ENCODE measurements around the gene C1QA.
"Not testable (repeated sequence)": the region's sequence is repeated elsewhere in the genome, so short reads cannot be mapped to it uniquely, and the experiment has no call there.

Gene C1QA

DNA sequence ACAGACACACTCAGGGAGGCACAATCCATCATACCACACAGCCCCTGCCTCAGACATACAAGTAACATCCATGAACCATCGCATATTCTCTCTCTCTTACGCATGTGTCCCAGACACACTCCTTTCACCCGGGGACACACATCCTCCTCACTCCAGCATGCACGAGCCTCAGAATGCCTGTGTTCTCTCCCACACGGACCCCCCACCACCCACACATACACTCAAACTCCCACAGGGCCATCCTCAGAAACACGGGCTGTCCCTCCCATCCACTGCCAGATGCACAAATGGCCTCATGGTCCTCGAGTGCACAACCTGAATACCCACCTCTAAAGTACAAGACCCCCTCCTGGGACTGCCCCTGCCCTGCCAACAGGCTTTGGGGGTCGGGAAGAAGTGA lies 4.8 kb downstream of the C1QA start:
- DNase-seq (ENCODE audit: low spot score), result no peak

DNA sequence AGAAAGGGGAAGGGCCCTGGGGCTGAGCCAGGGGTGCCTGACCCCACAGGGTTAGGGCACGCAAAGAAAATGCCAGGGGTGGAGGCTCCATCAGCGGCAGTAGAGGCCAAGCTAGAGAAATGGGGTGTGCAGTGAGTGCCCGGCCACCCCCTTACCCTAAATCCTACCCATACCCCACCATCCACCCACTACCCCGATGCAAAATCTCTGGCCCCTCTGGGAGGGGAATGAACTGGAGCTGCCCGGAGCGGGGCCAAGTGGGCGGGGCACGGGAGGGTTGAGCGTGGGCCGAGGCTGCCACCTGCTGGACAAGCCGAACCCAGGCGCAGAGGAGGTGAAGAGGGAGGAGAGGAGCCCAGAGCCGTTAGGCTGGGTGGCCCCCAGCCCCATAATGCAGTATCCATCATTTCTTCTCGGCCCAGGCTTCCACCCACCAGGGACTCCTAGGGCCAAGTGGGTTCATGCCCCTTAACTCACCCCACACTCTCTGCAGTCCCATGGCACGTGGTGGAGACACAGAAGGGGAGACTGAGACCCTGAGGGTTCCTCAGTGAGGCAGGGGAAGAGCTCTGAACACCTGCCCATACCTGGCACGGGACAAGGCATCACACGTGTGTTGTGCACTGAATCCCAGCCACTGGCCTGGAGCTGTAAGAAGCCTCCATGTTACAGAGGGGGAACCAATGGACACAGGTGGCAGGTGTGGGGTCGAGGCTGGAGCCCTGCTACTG lies 5.6 kb downstream of the C1QA start:
- peak; percentile 39 for DNase-seq (ENCODE audit: low spot score)

DNA sequence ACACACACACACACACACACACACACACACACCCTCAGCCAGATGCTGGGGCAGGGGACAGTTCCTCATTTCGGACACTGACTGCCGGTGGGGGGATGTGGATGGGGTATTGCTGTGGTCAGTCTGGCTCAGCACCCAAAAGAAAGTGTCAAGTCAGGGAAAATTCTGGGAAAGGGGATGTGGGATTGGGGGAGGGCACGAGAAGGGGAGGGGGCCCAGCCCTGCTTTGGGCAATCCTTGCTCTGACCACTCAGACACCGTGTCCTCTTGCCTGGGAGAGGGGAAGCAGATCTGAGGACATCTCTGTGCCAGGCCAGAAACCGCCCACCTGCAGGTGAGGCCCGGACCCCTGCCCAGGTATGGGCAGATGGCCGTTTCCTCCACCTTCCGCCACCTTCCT lies 7.0 kb downstream of the C1QA start, which contains the start of gene C1QC:
TSS of gene C1QC (plus strand) at position 253 of the 400 bp plus-strand sequence. CDS start 391 bp downstream, outside the sequence.
- DNase-seq (ENCODE audit: low spot score), result no peak

DNA sequence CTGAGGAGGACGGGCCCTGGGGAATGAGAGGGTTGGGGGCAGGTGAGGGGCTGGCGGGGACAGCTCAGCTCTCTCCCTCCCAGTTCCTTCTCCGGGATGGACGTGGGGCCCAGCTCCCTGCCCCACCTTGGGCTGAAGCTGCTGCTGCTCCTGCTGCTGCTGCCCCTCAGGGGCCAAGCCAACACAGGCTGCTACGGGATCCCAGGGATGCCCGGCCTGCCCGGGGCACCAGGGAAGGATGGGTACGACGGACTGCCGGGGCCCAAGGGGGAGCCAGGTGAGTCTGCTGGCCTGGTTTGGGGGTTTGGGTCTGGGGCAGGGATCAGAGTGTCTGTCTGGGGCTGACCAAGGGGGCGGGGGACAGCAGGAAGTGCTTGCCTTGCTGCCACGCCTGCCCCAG lies 7.5 kb downstream of the C1QA start:
- DNase-seq (ENCODE audit: low spot score), result no peak

DNA sequence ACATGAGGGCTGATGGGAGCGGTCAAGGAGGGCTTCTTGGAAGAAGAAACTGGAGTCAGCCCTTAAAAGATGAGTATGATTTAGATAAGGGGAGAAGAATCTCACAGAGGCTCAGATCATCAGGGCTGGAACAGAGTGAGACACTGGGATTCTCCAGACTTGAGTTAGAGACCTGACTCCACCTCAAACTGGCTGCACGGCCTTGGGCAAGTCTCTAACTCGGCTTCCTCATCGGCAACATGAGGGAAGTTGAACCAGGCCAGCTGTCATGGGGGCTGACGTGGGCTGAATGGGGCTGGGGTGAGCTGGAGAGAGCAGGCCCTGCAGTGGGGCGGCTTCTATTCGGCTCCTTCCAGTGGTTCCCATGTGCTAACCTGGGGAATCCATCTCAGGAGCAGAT lies 9.5 kb downstream of the C1QA start:
- no peak for DNase-seq (ENCODE audit: low spot score)

DNA sequence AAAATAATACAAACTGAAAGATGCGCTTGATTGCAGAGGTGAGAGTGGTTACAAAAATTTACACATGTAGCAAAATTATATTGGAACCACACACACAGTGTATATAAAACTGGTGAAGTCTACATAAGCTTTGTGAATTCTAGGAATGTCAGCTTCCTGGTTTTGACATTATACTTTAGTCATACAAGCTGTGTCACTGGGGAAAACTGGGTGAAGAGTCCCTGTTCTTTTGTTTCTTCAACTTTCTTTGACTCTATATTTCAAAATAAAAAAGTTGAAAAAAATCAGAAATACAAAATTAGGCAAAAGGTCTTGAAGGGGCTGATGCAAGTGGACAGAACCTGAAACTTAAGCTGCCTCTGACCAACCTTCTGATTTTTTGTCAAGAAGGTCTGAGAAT lies 10.0 kb downstream of the C1QA start:
- DNase-seq (ENCODE audit: low spot score), result no peak

DNA sequence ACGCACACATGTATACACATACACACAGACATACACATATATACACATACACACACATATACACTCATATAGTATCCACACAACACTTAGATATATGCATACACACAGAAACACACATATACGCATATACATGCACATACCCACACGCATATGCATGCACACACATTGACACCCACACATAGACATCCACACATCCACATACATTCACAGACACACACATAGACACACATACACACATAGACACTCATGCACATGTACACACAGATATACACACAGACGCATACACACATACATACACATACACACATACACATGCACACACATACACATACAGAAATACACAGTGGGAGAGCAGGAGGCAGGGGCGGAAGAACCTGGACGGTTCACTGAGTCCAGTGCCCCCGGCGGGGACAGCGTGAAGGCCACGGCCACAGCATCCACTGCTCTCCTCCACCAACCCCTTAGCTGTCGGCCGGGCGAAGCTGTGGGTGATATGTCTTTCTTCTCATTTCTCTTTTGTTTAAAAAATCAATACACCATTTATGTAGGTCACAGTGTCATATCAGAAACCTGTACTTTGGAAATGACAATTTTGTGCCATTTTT lies 13.8 kb downstream of the C1QA start:
- DNase-seq (ENCODE audit: low spot score), result no peak

DNA sequence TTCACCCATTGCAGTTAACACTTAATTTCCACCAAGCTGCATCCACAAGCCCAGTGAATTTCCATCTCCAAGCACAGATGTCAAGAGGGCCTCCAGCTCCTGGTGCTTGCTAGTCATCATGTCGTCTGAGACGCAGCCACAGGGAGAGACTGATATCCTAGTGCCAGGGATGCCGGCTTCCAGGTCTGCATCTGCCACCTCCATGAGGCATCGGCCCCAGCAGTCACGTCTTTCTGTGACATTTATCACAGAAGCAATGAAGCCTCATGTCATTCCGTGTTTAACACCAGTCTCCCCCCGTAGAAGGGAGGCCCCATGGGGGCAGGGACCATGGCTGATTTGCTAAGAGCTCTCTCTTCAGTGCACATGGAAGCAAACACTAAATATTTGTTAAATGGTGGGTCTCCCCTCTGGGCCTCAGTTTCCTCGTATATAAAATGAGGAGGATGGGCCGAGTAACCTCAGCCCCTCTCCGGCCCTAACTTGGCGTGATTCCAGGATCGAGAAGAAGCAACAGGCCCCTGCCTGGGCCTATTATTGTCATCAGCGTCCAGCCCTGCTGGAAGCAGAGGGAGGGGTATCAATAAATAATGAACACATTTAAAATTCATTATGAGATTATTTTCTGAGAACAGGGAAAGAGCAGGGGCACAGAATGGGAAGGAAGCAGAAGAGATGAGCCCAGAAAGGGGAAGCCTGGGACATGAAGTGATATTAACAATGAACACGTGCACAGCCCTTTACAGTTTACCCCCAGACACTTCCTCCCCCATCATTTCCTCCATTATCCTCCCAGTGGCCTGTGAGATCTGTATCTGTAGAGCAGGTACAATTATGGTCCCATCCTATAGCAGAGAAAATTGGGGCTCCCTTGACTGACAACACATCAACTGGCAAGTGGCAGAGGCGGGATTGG lies 15.8 kb downstream of the C1QA start:
- DNase-seq (ENCODE audit: low spot score), result no peak

DNA sequence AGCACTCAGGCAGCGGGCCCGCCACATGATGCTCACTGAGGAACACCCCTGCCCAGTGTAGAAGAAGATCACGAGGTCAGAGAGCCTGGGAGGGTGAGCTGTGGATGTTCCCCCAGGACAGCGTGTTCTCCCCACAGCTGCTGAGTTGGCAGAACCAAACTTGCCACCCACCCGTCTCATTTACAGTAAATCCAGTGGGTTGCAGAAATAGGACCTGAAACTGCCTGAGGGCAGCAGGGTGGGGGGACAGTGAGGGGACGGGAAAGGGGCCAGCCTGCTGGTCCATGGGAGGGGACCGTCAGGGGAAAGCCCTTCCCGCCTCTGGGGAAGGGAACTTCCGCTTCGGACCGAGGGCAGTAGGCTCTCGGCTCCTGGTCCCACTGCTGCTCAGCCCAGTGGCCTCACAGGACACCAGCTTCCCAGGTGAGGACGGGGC lies 16.5 kb downstream of the C1QA start, which contains the start of gene C1QB:
TSS of gene C1QB (plus strand) at position 356 of the 436 bp plus-strand sequence. CDS start 6,227 bp downstream, outside the sequence.
- no peak for DNase-seq (ENCODE audit: low spot score)

DNA sequence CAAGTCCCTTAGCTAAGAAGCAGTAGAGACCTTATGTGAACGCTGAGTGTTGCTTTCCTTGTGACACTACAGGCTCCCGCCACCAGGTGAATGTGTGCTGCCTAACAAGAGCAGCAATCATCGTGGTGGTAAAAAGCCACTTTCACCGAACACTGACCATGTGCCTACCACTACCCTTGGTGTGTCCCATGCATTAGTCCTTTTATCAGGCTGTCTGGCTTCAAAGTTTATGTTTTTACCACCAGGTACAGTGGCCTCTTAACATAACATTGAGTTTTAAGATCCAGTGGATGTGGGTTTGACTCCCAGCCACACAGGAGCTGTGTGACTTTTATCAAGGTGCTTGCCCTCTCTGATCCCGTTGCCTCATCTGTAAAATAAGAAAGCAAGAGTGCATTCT lies 18.3 kb downstream of the C1QA start:
- no peak for DNase-seq (ENCODE audit: low spot score)

DNA sequence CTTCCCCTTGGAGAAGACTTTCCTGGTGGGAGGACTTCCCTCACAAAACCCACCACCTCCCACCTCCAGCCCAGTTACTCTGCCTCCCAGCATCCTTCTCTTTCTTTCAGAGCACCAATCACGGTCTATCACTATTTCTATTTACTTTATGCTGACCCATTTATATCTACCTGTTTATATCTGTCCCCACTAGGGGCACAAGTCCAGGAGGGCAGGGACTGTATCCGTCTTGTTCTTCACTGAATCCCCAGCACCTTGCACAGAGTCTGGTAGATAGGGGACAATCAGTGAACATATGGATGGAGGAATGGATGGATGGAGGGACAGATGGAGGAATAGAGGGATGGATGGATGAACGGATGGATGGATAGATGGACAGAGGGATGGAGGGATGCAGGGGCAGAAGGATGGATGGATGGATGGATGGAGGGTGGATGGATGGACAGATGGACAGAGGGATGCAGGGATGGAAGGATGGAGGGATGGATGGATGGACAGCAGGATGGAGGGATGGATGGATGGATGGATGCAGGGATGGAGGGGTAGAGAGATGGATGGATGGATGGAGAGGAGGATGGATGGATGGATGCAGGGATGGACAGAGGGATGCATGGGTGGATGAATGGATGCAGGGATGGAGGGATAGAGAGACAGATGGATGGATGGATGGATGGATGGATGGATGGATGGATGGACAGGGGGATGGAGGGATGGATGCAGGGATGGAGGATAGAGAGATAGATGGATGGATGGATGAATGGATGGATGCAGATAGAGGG lies 22.1 kb downstream of the C1QA start:
- no peak for DNase-seq (ENCODE audit: low spot score)

DNA sequence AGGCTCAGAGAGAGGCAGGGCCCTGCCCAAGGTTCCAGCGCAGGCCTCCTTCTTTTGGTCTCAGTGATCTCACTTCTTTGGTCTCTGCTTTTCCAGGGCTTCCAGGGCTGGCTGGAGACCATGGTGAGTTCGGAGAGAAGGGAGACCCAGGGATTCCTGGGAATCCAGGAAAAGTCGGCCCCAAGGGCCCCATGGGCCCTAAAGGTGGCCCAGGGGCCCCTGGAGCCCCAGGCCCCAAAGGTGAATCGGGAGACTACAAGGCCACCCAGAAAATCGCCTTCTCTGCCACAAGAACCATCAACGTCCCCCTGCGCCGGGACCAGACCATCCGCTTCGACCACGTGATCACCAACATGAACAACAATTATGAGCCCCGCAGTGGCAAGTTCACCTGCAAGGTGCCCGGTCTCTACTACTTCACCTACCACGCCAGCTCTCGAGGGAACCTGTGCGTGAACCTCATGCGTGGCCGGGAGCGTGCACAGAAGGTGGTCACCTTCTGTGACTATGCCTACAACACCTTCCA lies 24.4 kb downstream of the C1QA start:
- no peak for DNase-seq (ENCODE audit: low spot score)

DNA sequence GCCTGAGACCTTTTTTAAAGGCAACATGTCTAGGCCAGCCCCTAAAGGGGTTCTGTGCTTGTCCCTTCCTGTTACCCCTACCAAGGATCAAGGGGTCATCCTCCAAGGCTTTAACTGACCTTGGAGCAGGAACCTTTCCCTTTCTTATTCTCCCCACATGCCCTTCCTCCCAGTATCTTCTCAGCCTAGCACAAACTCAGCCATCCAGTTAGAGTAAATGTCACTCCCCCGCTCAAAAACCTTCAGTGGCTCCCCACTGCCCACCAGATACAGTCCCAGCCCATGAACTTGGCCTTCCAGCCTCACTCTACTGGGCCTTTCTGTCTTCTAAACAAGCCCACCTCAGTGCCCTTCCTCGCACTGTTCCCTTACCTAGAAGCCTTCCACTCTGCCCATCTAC lies 25.5 kb downstream of the C1QA start:
- no peak for DNase-seq (ENCODE audit: low spot score)

DNA sequence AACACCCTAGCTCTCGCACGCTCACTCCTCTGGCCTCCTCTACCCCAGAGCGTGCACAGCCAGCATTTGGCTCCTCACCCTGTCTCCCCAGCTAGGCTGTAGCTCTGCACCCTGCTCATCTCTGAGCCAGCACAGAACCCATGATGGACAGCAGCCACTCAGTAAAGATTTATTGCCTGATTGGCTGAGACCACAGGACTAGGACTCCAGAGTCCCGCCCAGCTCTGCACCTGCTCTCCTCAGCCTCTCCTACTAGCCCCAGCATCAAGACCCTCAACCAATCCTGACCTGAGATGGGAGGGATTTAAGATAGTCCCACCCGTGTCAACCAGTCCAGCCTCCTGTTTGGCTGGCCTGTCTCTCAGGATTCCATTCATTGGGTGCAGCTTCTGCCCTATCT lies 25.9 kb downstream of the C1QA start:
- no peak for DNase-seq (ENCODE audit: low spot score)

DNA sequence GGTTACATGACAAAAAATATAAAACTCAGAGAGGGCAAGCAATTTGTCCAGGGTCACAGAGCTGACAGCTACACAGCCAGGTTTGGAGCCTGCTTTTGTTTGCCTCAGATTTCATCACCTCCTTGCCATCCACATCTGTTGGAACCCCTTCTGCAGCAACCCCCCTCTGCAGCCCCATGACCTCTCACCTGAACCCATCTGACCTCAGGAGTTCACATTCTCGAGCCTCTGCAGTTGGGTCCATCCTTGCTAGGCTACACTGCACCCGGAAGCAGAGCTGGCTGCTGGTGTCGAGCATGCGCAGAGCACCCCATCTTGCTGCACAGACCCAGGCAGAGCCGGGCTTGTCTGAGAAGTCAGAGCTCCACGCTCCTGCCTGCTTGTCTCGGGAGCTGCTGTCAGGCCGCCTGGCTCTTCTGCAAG lies 26.6 kb downstream of the C1QA start:
- DNase-seq (ENCODE audit: low spot score), result no peak

DNA sequence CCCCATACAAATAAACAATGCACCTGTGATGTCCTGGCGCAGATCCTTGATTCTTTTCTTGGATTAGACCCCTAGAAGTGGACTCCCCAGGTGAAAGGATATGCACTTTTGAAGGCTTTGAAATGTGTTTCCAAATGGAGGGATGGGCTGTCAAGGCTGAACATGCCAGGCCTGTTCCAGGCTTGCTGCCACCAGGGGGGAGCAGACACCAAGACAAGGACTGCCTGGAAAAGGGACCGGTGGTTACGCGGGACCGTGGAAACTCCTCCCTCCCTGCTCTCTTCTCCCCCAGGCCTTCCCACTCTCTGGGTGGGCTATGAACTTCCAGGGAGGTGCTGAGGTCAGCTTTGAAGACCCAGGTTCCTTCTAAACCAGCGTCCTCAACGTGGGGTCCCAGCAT lies 29.3 kb downstream of the C1QA start:
- DNase-seq (ENCODE audit: low spot score), result no peak

DNA sequence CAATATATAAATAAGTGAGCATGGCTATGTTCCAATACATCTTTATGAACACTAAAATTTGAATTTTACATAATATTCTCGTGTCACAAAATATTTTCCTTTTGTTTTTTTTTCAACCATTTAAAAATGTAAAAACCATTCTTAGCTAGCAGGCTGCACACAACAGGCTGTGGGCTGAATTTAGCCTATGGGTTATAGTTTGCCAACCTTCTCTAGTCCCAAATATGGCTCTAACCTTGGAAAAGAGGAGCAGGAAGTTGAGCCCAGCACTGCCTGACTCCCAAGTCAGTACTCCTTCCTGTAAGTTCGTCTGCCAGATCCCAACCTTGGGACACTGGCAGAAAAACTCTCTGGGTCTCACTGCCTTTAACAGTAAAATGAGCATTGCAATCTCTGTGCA lies 30.0 kb downstream of the C1QA start:
- DNase-seq (ENCODE audit: low spot score), result no peak

DNA sequence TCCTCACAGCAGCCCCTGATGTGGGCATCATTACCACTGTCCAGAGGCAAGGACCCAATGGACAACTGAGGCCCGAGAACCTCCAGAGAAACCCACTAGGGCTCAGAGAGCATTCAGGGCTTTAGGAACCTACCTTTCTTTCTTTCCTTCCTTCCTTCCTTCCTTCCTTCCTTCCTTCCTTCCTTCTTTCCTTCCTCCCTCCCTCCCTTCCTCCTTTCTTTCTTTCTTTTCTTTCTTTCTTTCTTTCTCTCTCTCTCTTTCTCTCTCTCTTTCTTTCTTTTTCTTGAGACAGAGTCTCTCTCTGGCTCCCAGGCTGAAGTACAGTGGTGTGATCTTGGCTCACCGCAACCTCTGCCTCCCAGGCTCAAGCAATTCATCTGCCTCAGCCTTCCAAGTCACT lies 32.4 kb downstream of the C1QA start:
- not testable (repeated sequence) for DNase-seq (ENCODE audit: low spot score)

DNA sequence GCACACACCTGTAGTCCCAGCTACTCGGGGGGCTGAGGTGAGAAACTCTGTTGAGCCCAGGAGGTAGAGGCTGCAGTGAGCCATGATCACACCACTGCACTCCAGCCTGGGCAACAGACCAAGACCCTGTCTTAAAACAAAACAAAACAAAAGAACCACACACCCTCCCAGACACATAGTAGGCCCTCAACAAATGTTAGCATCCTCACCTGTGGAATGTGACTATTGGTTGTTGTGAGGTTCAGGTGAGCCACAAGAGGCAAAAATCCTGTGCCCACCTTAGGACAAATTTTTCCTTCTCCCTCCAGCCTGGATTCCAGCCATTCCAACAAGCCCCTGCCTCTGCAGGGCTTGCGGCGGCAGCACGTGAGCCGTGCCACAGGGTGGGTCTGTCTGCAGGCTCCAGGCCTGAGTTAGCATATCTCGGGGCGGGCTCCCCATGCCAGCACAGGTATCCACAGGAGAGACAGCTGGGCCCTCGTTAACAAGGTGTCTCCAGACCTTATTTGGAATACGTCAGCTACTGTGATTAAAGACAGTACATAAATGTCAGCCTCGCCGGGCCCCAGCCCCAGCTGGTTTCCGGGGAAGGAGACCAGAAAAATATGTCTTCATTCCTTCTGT lies 34.0 kb downstream of the C1QA start:
- DNase-seq (ENCODE audit: low spot score), result no peak

DNA sequence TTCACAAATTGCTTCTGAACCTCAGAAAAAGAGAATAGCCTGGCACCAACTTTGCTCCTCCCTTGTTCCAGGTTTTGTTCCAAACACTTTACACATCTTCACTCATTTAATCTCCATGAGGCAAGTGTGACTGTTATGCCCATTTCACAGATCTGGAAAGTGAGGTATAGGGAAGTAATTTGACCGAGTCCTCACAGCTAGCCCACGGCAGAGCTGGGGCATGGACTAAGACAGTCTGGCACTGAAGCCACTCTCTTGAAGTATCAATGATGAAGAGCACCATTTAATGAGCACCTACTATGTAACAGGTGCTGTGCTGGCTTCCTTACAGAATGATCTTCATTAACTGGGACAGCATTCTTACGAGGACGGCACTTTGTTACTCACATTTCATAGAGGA lies 35.6 kb downstream of the C1QA start:
- DNase-seq (ENCODE audit: low spot score), result no peak

Measured in CD4-positive, alpha-beta T cell treated with Interleukin-15 for 4 hours (primary cell).